Inflammatory macrophage treated with lipopolysaccharide for 1 hour (primary cell): ENCODE measurements around the gene ARID2.

Experiments used
- DNase-seq, 2 donors: peaks; one replicate each; pipeline ENCODE4 v3.0.0-alpha.2; 2020 to 2022

The ARID2 gene

DNA sequence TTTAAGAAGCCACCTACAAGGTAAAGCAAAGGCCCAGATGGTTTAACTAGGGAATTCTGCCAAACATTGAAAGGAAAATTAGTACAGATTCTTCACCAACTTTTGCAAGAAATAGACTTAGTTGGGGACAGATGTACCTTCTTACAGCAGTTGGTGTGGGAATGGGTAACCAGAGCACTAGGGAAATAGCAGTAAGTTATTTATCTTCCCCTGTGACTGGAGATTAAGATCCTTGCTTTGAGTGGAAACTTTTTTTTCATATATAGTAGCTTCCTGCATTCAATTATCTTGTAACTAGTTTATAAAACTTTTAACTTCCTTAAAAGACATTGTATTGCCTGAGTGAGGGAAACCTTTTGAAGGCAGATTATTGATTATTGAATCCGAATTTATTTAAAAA is 44.2 kb downstream of the ARID2 start:
- no peak for DNase-seq

GRCh38 chr12:45774508-45775162 is 45.1 kb downstream of the ARID2 start:
- peak in 1 of 2 donors; percentile 6 for DNase-seq

DNA sequence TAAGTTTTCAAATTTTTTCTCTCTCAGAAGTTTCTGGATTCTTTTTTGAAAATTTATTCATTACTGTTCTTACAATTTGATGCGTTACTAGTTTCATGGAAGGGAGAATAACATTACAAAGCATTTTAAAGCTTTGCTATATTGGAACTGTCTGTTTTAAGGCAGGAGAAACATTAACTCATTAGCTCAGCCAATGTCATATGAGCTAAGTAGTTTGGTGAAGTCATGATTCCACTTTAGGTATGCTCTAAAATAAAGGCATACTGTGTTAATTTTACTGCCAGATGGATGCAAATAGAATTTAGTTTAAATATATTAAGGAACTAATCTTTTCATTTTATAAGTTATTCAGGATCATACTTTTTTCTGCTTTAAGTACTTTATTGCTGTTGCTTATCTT is 46.0 kb downstream of the ARID2 start:
- DNase-seq, result no peak

- DNase-seq, result no peak
Measured at GRCh38 chr12:45775964-45776363, 46.5 kb downstream of the ARID2 start.

GRCh38 chr12:45779936-45780335 is 50.4 kb downstream of the ARID2 start:
- DNase-seq, result no peak

GRCh38 chr12:45781080-45781479 is 51.6 kb downstream of the ARID2 start:
- DNase-seq, result no peak

DNA sequence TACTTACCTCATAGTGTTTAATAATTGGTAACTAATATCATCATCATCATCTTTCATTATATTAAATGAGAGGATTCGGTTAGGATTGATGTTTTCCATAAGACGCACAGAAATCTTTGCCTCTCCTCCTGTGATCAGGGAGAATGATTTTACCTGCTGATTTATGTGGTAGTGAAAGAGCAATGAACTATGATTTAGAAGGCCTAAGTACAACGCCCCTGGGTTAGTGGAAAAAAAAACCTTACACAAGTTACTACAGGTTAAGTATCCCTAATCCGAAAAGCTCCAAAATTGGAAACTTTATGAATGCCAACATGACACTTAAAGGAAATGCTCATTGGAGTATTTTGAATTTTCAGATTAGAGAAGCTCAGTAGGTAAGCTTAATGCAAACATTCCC is 55.8 kb downstream of the ARID2 start:
- DNase-seq, result no peak

DNA sequence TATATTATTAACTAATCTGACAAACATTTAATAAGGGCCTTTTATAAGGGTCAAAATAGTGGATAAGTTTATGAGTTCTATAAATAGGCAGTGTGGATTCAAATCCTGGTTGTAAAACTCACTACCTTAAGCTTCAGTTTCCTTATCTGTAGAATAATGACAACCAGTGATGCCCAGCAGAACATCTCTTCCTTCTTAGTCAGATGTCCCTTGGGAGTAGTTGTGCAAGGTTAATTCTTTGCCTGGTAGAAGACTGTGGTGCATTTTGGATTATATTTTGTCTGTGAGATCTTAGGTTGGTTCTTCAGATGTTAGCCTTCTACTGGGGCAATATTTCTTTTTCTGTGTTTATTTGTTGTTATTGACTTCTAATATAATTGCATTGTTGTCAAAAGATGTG is 59.5 kb downstream of the ARID2 start:
- no peak for DNase-seq

GRCh38 chr12:45794422-45794821 is 64.9 kb downstream of the ARID2 start:
- DNase-seq, result no peak

DNA sequence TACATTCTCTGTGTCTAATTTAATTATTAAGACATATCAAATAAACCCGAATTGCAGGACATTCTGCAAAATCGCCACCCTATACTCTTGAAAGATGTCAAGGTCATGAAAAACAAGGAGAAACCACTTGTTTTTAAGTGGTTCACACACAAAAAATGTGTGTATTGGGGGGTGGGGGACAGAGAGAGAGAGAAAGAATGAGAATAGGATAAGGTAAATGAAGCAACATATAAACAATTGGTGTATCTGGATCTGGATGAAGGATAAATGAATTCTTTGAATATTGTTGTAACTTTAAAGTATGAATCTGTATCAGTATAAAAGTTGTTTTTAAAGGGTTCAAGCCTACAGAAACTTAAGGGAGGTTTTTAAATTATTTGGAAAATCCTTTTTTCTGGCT is 72.1 kb downstream of the ARID2 start:
- no peak for DNase-seq

DNA sequence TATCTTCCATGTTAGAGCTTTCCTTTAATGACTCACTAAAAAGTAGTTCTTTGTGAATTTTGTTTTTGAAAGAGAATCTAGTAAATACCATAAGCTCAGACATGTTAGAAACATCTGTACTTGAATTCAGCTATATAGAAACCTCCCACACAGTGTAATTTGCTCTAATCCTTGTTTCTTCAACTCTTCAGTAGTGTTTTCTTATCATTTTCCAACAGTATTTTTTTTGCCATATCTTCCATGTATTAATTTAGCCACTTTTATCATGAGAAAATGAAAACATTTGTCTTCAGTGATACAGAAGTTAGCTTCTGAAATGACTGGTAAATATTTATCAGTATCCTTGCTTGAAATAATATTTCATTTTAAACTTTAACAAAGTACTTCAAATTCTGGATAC is 73.6 kb downstream of the ARID2 start:
- no peak for DNase-seq

- no peak for DNase-seq
Measured at GRCh38 chr12:45816652-45817051, 87.1 kb downstream of the ARID2 start.

DNA sequence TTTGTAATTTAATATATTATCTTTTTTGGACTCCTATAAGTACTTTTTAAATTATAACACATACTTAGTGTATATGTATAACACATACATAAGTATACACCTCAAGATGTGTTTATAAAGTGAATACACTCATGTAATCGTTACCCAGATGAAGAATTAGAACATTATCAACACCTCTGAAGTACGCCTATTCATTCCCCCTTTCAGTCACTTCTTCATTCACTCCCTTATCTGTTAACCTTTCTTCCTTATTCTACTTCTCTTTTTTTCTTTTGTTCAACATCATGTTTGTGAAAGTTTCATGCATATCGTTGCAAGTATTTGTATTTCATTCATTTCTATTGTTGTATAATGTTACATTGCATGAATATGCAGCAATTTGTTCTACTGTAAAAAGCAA is 98.5 kb downstream of the ARID2 start:
- DNase-seq, result no peak

DNA sequence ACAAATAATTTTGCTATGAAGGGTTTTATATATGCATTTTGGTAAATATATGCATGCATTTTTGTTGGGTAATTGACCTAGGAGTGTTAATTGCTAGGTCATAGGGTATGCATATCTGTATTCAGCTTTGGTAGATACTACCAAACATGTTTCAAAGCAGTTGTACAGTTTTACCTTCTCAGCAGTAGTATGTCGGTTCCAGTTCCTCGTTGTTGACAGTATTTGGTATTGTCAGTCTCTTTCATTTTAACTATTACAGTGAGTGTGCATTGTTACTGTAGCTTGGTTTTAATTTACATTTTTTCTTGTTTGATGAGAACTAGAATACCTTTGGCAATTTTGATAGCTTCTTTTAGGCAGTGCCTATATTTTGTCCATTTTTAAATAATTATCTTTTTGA is 98.9 kb downstream of the ARID2 start:
- no peak for DNase-seq

DNA sequence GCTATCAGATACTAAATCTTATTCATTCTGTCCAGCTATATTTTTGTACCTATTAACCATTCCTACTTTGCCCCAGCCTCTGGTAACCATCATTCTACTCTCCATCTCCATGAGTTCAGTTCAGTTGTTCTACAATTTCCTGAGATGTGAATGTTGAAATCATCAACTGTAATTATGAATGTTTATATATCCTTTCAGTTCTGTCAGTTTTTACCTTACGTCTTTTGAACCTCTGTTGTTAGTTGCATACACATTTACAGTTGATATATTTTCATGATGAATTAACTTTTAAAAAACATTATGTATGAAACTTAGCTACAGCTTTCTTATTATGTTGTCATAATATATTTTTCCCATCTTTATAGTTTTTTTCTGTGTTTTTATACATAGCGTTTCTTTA is 102.1 kb downstream of the ARID2 start:
- no peak for DNase-seq

DNA sequence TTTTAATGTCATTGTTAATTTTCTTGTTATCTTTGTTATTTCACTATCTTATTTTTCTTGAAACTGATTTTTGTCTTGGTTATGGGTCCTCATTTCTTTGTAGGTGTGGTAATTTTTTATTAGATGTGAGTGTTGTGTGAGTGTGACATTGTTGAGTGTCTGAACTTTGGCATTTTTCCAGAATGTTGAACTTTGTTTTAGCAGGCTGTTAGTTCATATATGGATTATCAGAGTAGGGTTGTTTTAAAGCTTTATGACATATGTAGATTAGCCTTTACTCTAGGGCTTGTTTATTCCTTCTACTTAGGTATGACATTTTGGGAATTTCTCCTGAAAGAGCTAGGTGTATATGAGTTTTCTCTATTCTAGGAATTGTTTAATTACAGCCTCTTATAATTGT is 103.9 kb downstream of the ARID2 start:
- DNase-seq, result no peak

DNA sequence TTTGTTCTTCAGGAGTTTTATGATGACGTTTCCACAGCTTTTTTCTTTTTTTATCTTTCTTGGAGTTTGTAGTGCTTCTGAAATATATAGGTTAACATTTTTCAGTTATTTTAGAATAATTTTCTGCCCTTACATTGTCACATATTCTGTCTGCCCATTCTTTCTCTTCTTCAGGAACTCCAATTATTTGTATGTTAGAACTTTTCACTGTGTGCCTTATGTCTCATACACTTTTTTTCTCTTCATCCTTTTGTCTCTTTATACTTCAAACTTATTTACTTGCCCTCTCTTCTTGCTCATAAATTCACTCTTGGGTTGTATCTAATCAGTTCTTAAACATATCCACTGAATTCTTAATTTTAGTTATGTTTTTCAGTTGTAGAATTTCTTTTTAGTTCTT is 105.3 kb downstream of the ARID2 start:
- no peak for DNase-seq

DNA sequence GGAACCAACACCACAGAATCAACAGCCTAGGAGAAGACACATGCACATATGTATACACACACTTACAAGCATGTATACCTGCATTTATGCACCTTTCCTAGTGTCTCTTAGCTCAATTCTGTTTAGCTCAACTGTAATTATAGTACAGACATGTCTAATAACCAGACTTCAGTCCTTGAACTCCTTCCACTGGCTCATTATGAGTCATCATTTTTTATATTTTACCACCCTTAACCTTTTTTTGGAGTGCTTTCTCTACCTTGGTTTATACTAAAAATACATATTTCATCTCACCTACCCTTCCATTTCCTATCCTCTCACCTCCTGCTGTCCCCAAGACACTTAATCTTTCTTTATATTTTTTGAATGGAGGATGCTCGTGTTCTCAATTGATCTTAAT is 110.4 kb downstream of the ARID2 start:
- no peak for DNase-seq

DNA sequence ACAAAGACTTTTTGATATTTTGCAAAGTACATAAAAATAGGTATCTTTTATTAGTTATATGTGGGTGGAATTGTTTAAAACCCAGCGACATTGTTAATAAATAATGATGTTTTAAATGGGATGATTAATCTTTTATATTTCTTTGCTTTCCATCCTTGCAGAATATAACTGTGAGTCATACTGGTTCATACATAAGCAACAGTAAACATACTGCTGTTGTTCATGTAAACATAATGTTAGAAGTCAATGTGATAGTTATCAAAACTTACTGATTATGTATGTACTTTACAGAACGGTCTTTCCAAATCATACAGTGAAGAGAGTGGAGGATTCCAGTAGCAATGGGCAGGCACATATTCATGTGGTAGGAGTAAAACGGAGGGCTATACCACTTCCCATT is 119.8 kb downstream of the ARID2 start:
- DNase-seq, result no peak

DNA sequence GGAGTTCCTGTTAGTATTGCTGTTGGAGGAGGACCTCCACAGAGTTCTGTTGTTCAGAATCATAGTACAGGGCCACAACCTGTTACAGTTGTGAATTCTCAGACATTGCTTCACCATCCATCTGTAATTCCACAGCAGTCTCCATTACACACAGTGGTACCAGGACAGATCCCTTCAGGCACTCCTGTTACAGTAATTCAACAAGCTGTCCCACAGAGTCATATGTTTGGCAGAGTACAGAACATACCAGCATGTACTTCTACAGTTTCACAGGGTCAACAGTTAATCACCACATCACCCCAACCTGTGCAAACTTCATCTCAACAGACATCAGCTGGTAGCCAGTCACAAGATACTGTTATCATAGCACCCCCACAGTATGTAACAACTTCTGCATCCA is 120.8 kb downstream of the ARID2 start:
- DNase-seq, result no peak

DNA sequence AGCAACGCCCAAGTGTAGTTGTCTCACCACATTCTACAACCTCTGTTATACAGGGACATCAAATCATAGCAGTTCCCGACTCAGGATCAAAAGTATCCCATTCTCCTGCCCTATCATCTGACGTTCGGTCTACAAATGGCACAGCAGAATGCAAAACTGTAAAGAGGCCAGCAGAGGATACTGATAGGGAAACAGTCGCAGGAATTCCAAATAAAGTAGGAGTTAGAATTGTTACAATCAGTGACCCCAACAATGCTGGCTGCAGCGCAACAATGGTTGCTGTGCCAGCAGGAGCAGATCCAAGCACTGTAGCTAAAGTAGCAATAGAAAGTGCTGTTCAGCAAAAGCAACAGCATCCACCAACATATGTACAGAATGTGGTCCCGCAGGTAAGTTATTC is 123.0 kb downstream of the ARID2 start:
- DNase-seq, result no peak

GRCh38 chr12:45853550-45853949 is 124.0 kb downstream of the ARID2 start:
- no peak for DNase-seq

DNA sequence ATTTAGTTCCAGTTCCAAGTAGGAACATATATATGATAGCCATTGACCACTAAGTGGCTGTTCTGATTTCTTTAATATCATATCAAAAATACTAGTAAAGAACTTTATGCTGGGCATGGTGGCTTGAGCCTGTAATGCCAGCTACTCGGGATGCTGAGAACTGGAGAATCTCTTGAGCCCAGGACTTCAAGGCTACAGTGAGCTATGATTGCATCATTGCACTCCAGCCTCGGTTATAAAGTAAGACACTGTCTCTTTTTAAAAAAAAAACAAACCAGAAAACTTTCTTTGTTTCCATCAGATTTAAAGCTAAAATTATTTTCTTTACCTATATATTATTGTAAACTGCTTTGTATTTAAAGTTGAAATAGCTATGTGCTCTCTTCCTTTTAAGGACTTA is 133.8 kb downstream of the ARID2 start:
- DNase-seq, result no peak

- no peak for DNase-seq
Measured at GRCh38 chr12:45866299-45866698, 136.8 kb downstream of the ARID2 start.

DNA sequence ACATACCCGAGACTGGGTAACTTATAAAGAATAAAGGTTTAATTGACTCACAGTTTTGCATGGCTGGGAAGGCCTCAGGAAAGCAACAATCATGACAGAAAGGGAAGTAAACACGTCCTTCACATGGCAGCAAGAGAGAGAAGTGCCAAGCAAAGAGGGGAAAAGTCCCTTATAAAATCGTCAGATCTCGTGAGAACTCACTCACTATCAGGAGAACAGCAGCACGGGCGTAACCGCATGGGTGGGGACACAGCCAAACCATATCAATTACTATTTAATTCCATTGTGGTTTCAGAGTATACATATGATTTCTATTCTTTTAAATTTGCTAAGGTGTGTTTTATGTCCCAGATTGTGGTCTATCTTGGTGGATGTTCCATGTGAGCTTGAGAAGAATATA is 142.9 kb downstream of the ARID2 start:
- peak in 1 of 2 donors; percentile 4 for DNase-seq

DNA sequence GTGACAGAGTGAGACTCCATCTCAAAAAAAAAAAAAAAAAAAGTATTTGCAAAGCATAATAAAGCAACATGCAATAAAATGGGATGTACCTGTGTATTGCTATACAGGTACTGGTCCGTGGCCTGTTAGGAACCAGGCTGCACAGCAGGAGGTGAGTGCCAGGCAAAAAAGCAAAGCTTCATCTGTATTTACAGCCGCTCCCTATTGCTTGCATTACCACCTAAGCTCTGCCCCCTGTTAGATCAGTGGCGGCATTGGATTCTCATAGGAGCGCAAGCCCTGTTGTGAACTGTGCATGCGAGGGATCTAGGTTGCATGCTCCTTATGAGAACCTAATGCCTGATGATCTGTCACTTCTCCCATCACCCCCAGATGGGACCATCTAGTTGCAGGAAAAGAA is 147.6 kb downstream of the ARID2 start:
- DNase-seq, result no peak
